GM19397 (cell line): Measurements from ENCODE around the gene RNASET2.
"Not testable (repeated sequence)": the region's sequence is repeated elsewhere in the genome, so short reads cannot be mapped to it uniquely, and the experiment has no call there.

ENCODE experiments used
- ATAC-seq: cut with Tn5 transposase; IDR thresholded peaks from one replicate; pipeline ENCODE4 v1.9.1; 2021; ENCODE audit warnings: mild to moderate bottlenecking, moderate library complexity; ENCODE audit not compliant: unreplicated experiment

RNASET2 gene

DNA sequence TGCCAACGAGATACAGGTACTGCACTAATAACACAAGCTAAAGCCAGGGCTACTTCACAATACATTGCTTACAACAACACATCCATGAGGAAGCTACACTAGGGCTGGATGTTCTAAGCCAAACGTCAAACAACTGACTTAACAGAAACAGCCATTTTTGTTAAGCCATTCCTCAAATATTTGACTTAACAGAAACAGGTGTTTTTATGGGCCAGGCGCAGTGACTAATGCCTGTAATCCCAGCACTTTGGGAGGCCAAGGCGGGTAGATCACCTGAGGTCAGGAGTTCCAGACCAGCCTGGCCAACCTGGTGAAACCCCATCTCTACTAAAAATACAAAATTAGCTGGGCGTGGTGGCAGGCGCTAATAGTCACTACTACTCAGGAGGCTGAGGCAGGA is 7.6 kb downstream of the RNASET2 start:
- ATAC-seq: not testable (repeated sequence)

DNA sequence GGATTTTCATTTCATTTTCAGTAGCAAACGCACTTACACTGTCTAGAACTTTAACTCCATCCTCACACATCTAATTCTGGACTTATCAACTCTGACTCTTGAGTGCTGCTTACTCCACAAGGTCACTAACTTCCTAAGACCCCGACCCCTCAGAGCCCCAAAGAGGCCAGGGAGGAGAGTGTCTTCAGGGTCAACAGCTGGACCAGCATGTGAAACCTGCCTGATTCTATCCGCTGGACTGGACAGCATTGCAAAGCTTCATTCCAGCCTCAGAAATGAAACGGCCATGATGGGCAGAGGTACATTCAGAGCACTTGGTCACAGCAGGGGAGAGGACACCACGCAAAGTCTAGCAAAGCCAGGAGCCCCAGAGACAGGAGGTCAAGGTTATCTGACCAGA is 9.1 kb downstream of the RNASET2 start:
- no peak for ATAC-seq

- no peak for ATAC-seq
Observed at GRCh38 chr6:166946125-166946524, 10.2 kb downstream of the RNASET2 start.

- ATAC-seq: no peak
Observed at GRCh38 chr6:166944666-166945256, 11.6 kb downstream of the RNASET2 start.

- no peak for ATAC-seq
Observed at GRCh38 chr6:166942393-166943168, 13.8 kb downstream of the RNASET2 start.

GRCh38 chr6:166940643-166941068 is 15.7 kb downstream of the RNASET2 start:
- no peak for ATAC-seq

- ATAC-seq: no peak
Observed at GRCh38 chr6:166939894-166940293, 16.5 kb downstream of the RNASET2 start.

- ATAC-seq: no peak
Observed at GRCh38 chr6:166939345-166939744, 17.0 kb downstream of the RNASET2 start.

DNA sequence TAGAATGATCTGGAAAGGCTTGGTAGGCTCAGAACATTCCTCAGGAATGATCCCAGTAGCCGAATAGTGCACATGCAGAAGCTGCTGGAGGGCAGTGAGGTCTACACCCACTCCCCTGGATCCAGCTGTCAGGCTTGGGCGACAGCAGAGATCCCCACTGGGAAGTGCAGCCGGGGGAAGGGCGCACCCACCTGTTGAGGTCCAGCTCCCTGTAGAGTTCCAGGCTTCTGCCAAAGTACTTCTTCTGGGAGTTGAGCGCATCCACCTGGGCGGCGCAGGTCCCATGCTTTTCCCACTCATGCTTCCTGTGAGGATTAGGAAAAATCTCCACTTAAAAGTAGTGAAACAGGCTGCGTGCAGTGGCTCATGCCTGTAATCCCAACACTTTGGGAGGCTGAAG is 17.6 kb downstream of the RNASET2 start:
- ATAC-seq: no peak

DNA sequence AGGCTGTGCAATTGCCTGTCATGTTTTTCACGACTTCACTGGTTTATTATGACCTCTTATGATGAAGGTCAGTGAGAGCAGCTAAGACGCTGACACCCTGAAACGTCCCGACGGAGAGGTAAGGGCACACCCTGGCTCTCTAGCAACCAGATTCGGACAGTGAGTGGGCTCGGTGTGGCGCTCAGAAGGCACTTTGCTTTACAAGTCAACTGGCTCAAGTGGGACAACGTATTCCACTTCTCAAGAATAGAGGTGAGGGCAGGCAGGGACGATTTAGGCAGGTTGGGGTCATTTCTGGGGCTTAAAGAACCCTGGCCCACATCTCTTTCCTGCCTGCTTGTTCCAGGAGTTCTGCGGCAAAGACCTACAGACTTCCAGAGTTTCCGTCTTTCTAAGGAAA is 18.2 kb downstream of the RNASET2 start:
- no peak for ATAC-seq

DNA sequence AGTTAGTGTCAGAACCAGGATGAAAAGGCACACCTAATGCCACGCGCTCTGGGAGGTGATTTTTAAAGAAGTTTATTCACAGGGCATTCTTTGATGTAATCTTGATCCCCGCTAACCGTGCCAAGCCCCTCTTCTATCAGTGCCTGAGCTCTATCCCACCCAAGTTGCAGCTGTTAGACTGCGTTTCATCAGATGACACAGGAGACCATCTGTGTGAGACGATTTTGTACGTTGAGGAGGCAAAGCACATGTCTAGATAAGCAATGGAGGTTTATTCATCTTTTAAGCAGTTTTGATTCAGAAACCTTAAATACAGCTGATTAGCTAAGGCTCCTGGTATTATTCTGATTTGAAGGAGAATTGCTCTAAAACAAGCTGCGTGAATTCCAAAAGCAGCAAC is 18.6 kb downstream of the RNASET2 start:
- ATAC-seq: no peak

DNA sequence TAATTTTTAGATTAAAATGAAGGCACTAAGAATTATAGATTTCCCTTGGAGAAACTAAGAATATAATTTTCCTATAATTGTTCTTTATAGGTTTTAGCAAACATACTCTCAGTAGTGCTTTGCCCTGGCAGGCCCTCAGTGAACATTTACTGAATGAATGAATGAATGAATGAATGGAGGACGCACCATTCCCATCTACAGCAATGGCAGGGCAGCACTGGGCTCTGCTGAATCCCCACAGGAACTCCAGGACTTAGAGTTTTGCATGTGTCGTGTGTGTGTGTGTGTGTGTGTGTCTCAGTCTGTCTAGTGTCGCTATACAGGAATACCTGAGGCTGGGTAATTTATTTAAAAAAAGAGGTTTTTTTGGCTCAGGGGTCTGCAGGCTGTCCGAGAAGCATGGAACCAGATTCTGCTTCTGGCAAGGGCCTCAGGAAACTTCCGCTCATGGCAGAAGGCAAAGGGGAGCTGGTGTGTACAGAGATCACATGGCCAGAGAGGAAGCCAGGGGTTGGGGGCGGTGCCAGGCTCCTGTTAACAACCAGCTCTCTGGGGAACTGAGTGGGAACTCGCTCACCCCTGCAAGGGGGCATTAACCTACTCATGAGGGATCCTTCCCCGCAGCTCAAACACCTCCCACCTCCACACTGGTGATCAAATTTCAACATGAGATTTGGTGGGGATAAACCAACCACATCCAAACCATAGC is 20.1 kb downstream of the RNASET2 start:
- ATAC-seq: no peak

GRCh38 chr6:166935353-166935752 is 21.0 kb downstream of the RNASET2 start:
- ATAC-seq: no peak

DNA sequence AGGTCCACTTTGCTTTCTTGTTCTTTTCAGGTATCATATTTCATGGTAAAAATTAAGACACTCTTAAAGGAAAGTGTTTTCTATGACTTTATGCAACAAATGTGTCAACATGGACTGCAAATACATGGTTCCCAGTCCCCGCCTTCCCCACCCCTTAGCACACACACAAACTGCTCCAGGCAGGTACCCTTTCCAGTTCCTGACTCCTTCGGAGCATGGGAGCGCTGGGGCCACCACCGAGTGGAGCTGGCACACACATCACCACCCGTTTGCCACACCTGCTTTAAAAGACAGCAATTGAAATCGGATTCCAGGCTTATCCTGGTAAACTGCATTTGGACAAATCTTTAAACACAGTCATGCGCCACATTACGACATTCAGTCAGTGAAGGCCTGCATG is 22.2 kb downstream of the RNASET2 start:
- ATAC-seq: no peak

- no peak for ATAC-seq
Observed at GRCh38 chr6:166933396-166933795, 23.0 kb downstream of the RNASET2 start.

DNA sequence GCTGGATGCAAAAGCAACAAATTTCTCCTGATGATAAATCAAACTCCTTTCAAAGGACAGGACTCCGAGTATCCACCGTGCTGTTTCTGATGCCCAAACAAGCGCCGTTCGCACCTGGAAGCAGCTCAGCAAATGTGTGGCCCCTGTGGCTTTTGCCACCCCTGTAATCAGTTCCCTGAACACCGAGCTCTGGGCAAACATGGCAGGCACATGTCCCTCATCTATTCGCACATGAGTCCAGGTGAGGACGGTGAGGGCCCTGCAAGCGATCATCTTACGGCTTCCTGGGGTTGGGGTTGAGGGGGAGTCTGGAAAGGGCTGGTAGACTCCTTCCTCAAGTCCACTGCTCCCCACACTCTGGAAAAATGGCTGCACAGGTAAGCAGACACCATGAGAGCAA is 23.7 kb downstream of the RNASET2 start:
- no peak for ATAC-seq

GRCh38 chr6:166932116-166932515 is 24.2 kb downstream of the RNASET2 start:
- ATAC-seq: no peak

GRCh38 chr6:166931426-166931970 is 24.9 kb downstream of the RNASET2 start:
- ATAC-seq: no peak

- ATAC-seq: no peak
Observed at GRCh38 chr6:166930354-166930891, 25.9 kb downstream of the RNASET2 start.

DNA sequence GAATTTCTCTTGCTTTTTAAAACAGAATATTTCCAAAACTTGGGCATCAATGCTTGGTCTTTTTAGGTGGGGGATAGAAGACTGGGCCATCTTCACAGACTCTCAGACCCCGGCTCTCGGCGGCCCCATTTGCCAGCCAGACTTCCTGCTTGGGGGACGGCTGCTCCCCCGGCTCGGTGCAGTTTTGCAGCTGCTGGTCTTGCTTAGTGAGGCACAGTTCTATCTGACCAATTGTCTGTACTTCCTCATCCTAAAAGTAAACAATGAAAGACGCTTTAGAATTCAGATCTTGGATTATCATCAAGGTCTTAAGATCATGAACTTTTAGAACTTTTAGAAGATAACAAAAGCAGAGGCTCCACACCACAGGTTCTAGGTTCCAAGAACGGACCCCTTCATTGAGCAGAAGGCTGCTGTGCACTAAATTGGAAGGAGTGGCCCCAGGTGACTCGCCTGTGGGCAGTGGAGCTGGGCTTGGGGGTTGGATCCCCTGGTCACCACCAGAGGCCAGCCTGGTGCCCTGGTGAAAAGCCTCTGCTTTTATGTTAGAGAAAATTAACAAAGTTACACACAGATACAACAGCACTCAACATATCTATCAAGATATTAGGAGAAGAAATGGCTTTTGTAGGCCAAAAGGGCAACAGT is 26.7 kb downstream of the RNASET2 start:
- no peak for ATAC-seq
